Mesenchymal stem cell (in vitro differentiated cells and primary cell): ENCODE data around the gene SDHAF2.

Experiments
- DNase-seq: peaks from one replicate; pipeline ENCODE4 v3.0.0-alpha.2; 2013
- H2AFZ ChIP-seq: one replicate; pipeline ENCODE4 v1.6.1; 2013; ENCODE audit warnings: low read depth, mild to moderate bottlenecking, control low read depth, inconsistent platforms, low read length, moderate library complexity
- H2AK5ac ChIP-seq: 2 replicates; pipeline ENCODE4 v1.6.1; 2013; ENCODE audit warnings: low read length, moderate library complexity, mild to moderate bottlenecking, inconsistent platforms; ENCODE audit not compliant: severe bottlenecking
- H2BK120ac ChIP-seq: one replicate; pipeline ENCODE4 v1.6.1; 2013; ENCODE audit warnings: low read depth, mild to moderate bottlenecking, inconsistent platforms, low read length, moderate library complexity
- H2BK12ac ChIP-seq, 2 experiments: one replicate each; pipeline ENCODE4 v1.6.1; 2013; ENCODE audit warnings: inconsistent platforms in 2 of 2, low read length in 2 of 2, mild to moderate bottlenecking in 2 of 2, moderate library complexity in 2 of 2, control low read depth in 1 of 2
- H2BK15ac ChIP-seq: one replicate; pipeline ENCODE4 v1.6.1; 2013; ENCODE audit warnings: mild to moderate bottlenecking, low read depth, inconsistent platforms; ENCODE audit not compliant: poor library complexity, severe bottlenecking
- H2BK5ac ChIP-seq: 2 replicates; pipeline ENCODE4 v1.6.1; 2013; ENCODE audit warnings: low read depth, mild to moderate bottlenecking, low read length, control low read depth, inconsistent platforms; ENCODE audit not compliant: poor library complexity, severe bottlenecking
- H3K14ac ChIP-seq, 2 experiments: one replicate each; pipeline ENCODE4 v1.6.1; 2013; ENCODE audit warnings: inconsistent platforms in 2 of 2, low read length in 2 of 2, control low read depth in 1 of 2, mild to moderate bottlenecking in 1 of 2, moderate library complexity in 1 of 2
- H3K18ac ChIP-seq, 2 experiments: one replicate each; pipeline ENCODE4 v1.6.1; 2013; ENCODE audit warnings: inconsistent platforms in 2 of 2, low read length in 2 of 2, control low read depth in 1 of 2, low read depth in 1 of 2, mild to moderate bottlenecking in 1 of 2
- H3K23ac ChIP-seq, 2 experiments: one replicate each; pipeline ENCODE4 v1.6.1; 2013; ENCODE audit warnings: inconsistent platforms in 2 of 2, low read length in 2 of 2, mild to moderate bottlenecking in 2 of 2, moderate library complexity in 2 of 2, control low read depth in 1 of 2
- H3K27ac ChIP-seq: 2 replicates; pipeline ENCODE4 v1.5.1; 2013; ENCODE audit warnings: mild to moderate bottlenecking, moderate library complexity, low read length, control low read depth, inconsistent platforms; ENCODE audit not compliant: poor library complexity, severe bottlenecking
- H3K27me3 ChIP-seq, 2 experiments: 2 replicates each; pipeline versions ENCODE4 v1.6.1 to v1.7.0; 2013; ENCODE audit warnings: low read length in 2 of 2, mild to moderate bottlenecking in 2 of 2, moderate library complexity in 2 of 2, control low read depth in 1 of 2, inconsistent platforms in 1 of 2; ENCODE audit not compliant: control insufficient read depth in 1 of 2, insufficient read depth in 1 of 2
- H3K36me3 ChIP-seq, 2 experiments: 2 replicates each; pipeline versions ENCODE4 v1.6.1 to v1.7.0; 2013; ENCODE audit warnings: low read length in 2 of 2, control low read depth in 1 of 2, inconsistent platforms in 1 of 2, low read depth in 1 of 2, mild to moderate bottlenecking in 1 of 2; ENCODE audit not compliant: insufficient read depth in 2 of 2, control insufficient read depth in 1 of 2
- H3K4ac ChIP-seq, 2 experiments: one replicate each; pipeline ENCODE4 v1.6.1; 2013; ENCODE audit warnings: inconsistent platforms in 2 of 2, low read length in 2 of 2, mild to moderate bottlenecking in 2 of 2, moderate library complexity in 2 of 2, control low read depth in 1 of 2, low read depth in 1 of 2
- H3K4me1 ChIP-seq: 2 replicates; pipeline ENCODE4 v1.6.1; 2013; ENCODE audit warnings: low read depth, low read length, control low read depth; ENCODE audit not compliant: control insufficient read depth, insufficient read depth
- H3K4me2 ChIP-seq: 2 replicates; pipeline ENCODE4 v1.6.1; 2013; ENCODE audit warnings: low read length, mild to moderate bottlenecking, inconsistent platforms; ENCODE audit not compliant: poor library complexity, severe bottlenecking
- H3K4me3 ChIP-seq, 2 experiments: 2 replicates each; pipeline versions ENCODE4 v1.5.1 to v1.7.0; 2013; ENCODE audit warnings: low read length in 2 of 2, mild to moderate bottlenecking in 2 of 2, control low read depth in 1 of 2, low read depth in 1 of 2; ENCODE audit not compliant: insufficient read depth in 1 of 2
- H3K79me1 ChIP-seq: replicated peaks from 2 replicates; pipeline ENCODE4 v1.6.1; 2013; ENCODE audit warnings: mild to moderate bottlenecking, control low read depth, low read length, inconsistent platforms; ENCODE audit not compliant: poor library complexity, severe bottlenecking
- H3K9ac ChIP-seq: 2 replicates; pipeline ENCODE4 v1.7.0; 2013; ENCODE audit warnings: mild to moderate bottlenecking, low read length, moderate library complexity
- H3K9me3 ChIP-seq: 2 replicates; pipeline ENCODE4 v1.7.0; 2013; ENCODE audit warnings: mild to moderate bottlenecking, low read length; ENCODE audit not compliant: control insufficient read depth
- H4K8ac ChIP-seq: one replicate; pipeline ENCODE4 v1.6.1; 2013; ENCODE audit warnings: inconsistent platforms, mild to moderate bottlenecking, low read length, moderate library complexity
- H4K91ac ChIP-seq: one replicate; pipeline ENCODE4 v1.6.1; 2013; ENCODE audit warnings: mild to moderate bottlenecking, low read length, inconsistent platforms
- WGBS: methylation state at CpG from one replicate; pipeline ENCODE4 v1.1.7; 2013; ENCODE audit warnings: mixed read lengths; 5-methylcytosine and 5-hydroxymethylcytosine counted together

The SDHAF2 gene

GRCh38 chr11:61445516-61445915 is 15.6 kb downstream of the SDHAF2 start:
- no peak overlapping the region for H3K14ac ChIP-seq
- 95% methylated on average over 4 of the region's 4 CpGs for WGBS
- no peak overlapping the region for H3K18ac ChIP-seq
- H2BK12ac ChIP-seq = no peak overlapping the region
- peaks cover 47% of the 10 kb centered on the region for H3K79me1 ChIP-seq
- H3K9ac ChIP-seq = peak overlapping the region; percentile 44
- peaks cover 58 to 79% of the 10 kb centered on the region in 2 experiments for H3K36me3 ChIP-seq
- no peak overlapping the region for H2BK5ac ChIP-seq
- no peaks in the 10 kb centered on the region for H3K9me3 ChIP-seq
- H3K4me3 ChIP-seq = no peak overlapping the region
- DNase-seq = no peak
- no peak overlapping the region for H4K8ac ChIP-seq
- no peak overlapping the region for H2BK120ac ChIP-seq
- H4K91ac ChIP-seq = no peak overlapping the region
- H2AFZ ChIP-seq = no peak overlapping the region
- H3K23ac ChIP-seq = no peak overlapping the region
- H3K4me2 ChIP-seq = no peak overlapping the region
- no peak overlapping the region for H2BK15ac ChIP-seq
- H3K4ac ChIP-seq = no peak overlapping the region
- peak overlapping the region; percentile 29 for H2AK5ac ChIP-seq
- peak overlapping the region; percentile 64 for H3K27ac ChIP-seq
- peaks cover 12% of the 10 kb centered on the region for H3K4me1 ChIP-seq
- H3K27me3 ChIP-seq = no peaks in the 10 kb centered on the region

- H3K27me3 ChIP-seq = no peaks in the 10 kb centered on the region
- no peak overlapping the region for H2AFZ ChIP-seq
- peak overlapping the region; percentile 64 for H3K27ac ChIP-seq
- H3K4me1 ChIP-seq = peaks cover 12% of the 10 kb centered on the region
- H2AK5ac ChIP-seq = no peak overlapping the region
- no peak overlapping the region for H3K14ac ChIP-seq
- no peak overlapping the region for H3K4ac ChIP-seq
- H3K79me1 ChIP-seq = peaks cover 50% of the 10 kb centered on the region
- no peak overlapping the region for H3K23ac ChIP-seq
- H3K9me3 ChIP-seq = no peaks in the 10 kb centered on the region
- no peak overlapping the region for H3K4me3 ChIP-seq
- no peak overlapping the region for H2BK15ac ChIP-seq
- 19% methylated on average over 7 of the region's 7 CpGs for WGBS
- peaks cover 58 to 79% of the 10 kb centered on the region in 2 experiments for H3K36me3 ChIP-seq
- H2BK120ac ChIP-seq = no peak overlapping the region
- DNase-seq = peak; percentile 96
- H2BK5ac ChIP-seq = no peak overlapping the region
- H3K18ac ChIP-seq = peak overlapping the region; percentile 23 to 58
- H3K4me2 ChIP-seq = no peak overlapping the region
- H3K9ac ChIP-seq = peak overlapping the region; percentile 72
- no peak overlapping the region for H2BK12ac ChIP-seq
- H4K91ac ChIP-seq = no peak overlapping the region
- H4K8ac ChIP-seq = peak overlapping the region; percentile 10
Observed at GRCh38 chr11:61446211-61446651, 16.3 kb downstream of the SDHAF2 start.

DNA sequence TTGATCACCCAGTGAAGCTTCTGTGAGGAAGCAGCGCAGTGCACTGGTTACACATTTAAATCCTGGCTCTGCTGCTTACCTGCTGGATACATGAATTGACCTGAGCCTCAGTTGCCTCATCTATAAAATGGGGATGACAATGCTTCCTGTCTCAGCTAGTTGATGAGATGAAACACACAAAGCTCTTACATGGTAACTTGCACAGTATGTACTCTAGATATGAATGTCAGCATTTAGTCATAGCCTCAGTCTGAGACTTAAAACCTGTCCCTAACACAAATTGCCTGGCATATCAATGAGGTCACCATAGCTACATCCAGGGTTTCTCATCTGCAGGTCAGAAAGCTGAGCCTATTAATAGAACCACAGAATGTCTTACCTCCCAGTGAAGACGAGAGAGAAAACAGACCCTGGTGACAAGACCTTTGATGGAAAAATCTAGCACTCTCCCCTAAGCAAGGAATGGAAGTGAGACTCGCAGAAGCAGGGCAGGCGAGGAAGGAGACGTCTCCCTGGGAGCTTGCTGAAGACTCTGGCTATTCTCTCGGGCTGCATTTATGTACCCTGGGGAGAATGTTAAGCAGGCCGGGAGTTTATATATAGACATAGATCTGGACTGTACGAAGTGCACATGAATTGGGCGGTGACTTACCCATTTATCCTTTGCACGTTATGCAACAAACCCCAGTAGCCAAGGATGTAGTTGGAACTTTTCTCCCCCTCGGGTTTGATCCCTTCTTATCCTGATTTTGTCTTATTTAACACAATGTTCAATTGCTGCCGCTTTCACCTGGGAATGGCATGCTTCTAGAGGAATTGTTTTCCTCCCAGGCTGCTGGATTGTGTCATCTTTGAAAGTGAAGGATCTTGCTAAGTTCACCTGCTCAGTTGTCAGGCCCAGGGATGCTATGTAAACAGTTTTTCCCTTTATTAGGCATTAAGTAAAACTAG is 18.0 kb downstream of the SDHAF2 start:
- peak; percentile 34 for DNase-seq
- Histone ChIP-seq H3K4me3 (no peak overlapping the region), H3K4me2 (no peak overlapping the region), H2AK5ac (no peak overlapping the region), H2BK12ac (no peak overlapping the region), H3K18ac (no peak overlapping the region), H2BK15ac (no peak overlapping the region), H3K79me1 (peaks cover 45% of the 10 kb centered on the region), H3K14ac (no peak overlapping the region), H3K4ac (no peak overlapping the region), H4K91ac (no peak overlapping the region), H2AFZ (no peak overlapping the region), H2BK120ac (no peak overlapping the region), H2BK5ac (no peak overlapping the region), H4K8ac (no peak overlapping the region), H3K9me3 (no peaks in the 10 kb centered on the region), H3K36me3 (peaks cover 59 to 78% of the 10 kb centered on the region in 2 experiments), H3K23ac (no peak overlapping the region), H3K27me3 (no peaks in the 10 kb centered on the region), H3K4me1 (peaks cover 10% of the 10 kb centered on the region), H3K9ac (peak overlapping the region; percentile 72), H3K27ac (no peak overlapping the region)
- WGBS = 81% methylated on average over 12 of the region's 12 CpGs

DNA sequence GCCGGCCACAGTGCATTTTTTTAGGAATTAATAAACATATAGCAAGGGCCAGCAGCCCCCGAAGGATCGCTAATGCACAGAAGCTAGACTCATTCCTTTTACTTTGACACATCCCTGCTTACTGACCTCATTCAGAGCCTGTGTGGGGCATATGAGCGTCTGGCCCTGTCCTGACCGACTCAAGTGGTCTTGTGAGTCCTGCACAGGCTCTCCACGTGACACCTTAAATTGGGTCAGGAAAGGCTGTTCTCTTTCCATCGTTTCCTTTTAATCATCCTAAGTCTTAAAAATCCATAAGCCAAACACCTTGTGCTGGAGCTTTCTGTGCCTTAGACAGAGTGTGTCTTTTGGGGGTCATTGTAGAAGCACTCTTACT is 18.6 kb downstream of the SDHAF2 start:
- no peak overlapping the region for H3K4me3 ChIP-seq
- H4K8ac ChIP-seq = no peak overlapping the region
- no peak overlapping the region for H3K18ac ChIP-seq
- no peak overlapping the region for H2BK12ac ChIP-seq
- H2BK15ac ChIP-seq = no peak overlapping the region
- H2BK120ac ChIP-seq = no peak overlapping the region
- peaks cover 10% of the 10 kb centered on the region for H3K4me1 ChIP-seq
- no peak overlapping the region for H4K91ac ChIP-seq
- DNase-seq = peak; percentile 14
- H2AFZ ChIP-seq = no peak overlapping the region
- no peak overlapping the region for H3K4ac ChIP-seq
- H3K23ac ChIP-seq = no peak overlapping the region
- H3K27me3 ChIP-seq = no peaks in the 10 kb centered on the region
- H3K36me3 ChIP-seq = peaks cover 57 to 72% of the 10 kb centered on the region in 2 experiments
- WGBS = 77% methylated on average over 6 of the region's 7 CpGs
- H3K27ac ChIP-seq = no peak overlapping the region
- no peak overlapping the region for H2BK5ac ChIP-seq
- peaks cover 45% of the 10 kb centered on the region for H3K79me1 ChIP-seq
- no peak overlapping the region for H3K14ac ChIP-seq
- H2AK5ac ChIP-seq = no peak overlapping the region
- H3K9me3 ChIP-seq = no peaks in the 10 kb centered on the region
- H3K4me2 ChIP-seq = no peak overlapping the region
- H3K9ac ChIP-seq = no peak overlapping the region
